Smooth muscle cell (in vitro differentiated cells): ENCODE results near the gene SLCO2B1. TPM values are rescaled to one million over a fixed set of nuclear protein-coding genes. Genes with fewer than 3 reads are reported as not detected.

Experiments used
- DNase-seq: peaks from one replicate; lab custom pipeline; 2025; ENCODE audit not compliant: unreplicated experiment; lab: John Stamatoyannopoulos, UW
- H2AFZ ChIP-seq: fragments of 200-600 bp; sonication (generic); 2 replicates; pipeline ENCODE4 v1.6.0; 2016; ENCODE audit warnings: antibody characterized with exemption, low read depth, mild to moderate bottlenecking
- H3F3A ChIP-seq: fragments of 200-600 bp; sonication (generic); 2 replicates; pipeline ENCODE4 v1.6.0; 2017; ENCODE audit warnings: antibody characterized with exemption, low read depth
- H3K27ac ChIP-seq: fragments of 200-600 bp; sonication (generic); 2 replicates; pipeline ENCODE4 v1.5.1; 2016; ENCODE audit warnings: low read depth, mild to moderate bottlenecking
- H3K27me3 ChIP-seq: fragments of 200-600 bp; sonication (generic); 2 replicates; pipeline ENCODE4 v1.6.1; 2016; ENCODE audit warnings: low read depth, mild to moderate bottlenecking
- H3K36me3 ChIP-seq: fragments of 200-600 bp; sonication (generic); 2 replicates; pipeline ENCODE4 v1.5.1; 2016; ENCODE audit warnings: low read depth
- H3K4me1 ChIP-seq: fragments of 200-600 bp; sonication (generic); 2 replicates; pipeline ENCODE4 v1.5.1; 2016; ENCODE audit warnings: low read depth
- H3K4me2 ChIP-seq: fragments of 200-600 bp; sonication (generic); 2 replicates; pipeline ENCODE4 v1.6.0; 2016; ENCODE audit warnings: mild to moderate bottlenecking
- H3K4me3 ChIP-seq: fragments of 200-600 bp; sonication (generic); 2 replicates; pipeline ENCODE4 v1.5.1; 2016; ENCODE audit warnings: mild to moderate bottlenecking
- H3K79me2 ChIP-seq: fragments of 200-600 bp; sonication (generic); 2 replicates; pipeline ENCODE4 v1.6.0; 2016; ENCODE audit warnings: low read depth, mild to moderate bottlenecking
- H3K9ac ChIP-seq: fragments of 200-600 bp; sonication (generic); 2 replicates; pipeline ENCODE4 v1.6.0; 2016; ENCODE audit warnings: low read depth
- H3K9me3 ChIP-seq: fragments of 200-600 bp; sonication (generic); replicated peaks from 2 replicates; pipeline ENCODE4 v1.5.1; 2016; ENCODE audit warnings: low read depth
- H4K20me1 ChIP-seq: fragments of 200-600 bp; sonication (generic); 2 replicates; pipeline ENCODE4 v1.6.0; 2016; ENCODE audit warnings: low read depth
- WGBS: methylation state at CpG from one replicate; pipeline ENCODE4 v1.1.7; 2016; ENCODE audit warnings: low lambda C conversion rate; 5-methylcytosine and 5-hydroxymethylcytosine counted together
- polyA plus RNA-seq: library from polyadenylated mRNA; unstranded; fragments of >200 nt; fragmentation: Nextera tagmentation; extraction: Ambion mirVana; gene quantifications from 2 replicates; pipeline ENCODE4 v1.2.1, GENCODE V29; 2016
- total RNA-seq: library from RNA; depleted of rRNA; stranded (reverse); fragments of >200 nt; gene quantifications from 2 replicates; pipeline ENCODE4 v1.2.3, GENCODE V29; 2014
- TF ChIP-seq, protein P1 (sequence below): fragments of 200-600 bp; sonication (generic); IDR thresholded peaks from 2 replicates; pipeline ENCODE4 v1.5.1; 2017; ENCODE audit warnings: borderline replicate concordance, mild to moderate bottlenecking, antibody characterized with exemption; ENCODE audit not compliant: insufficient read depth, poor library complexity, severe bottlenecking

The SLCO2B1 gene
- total and polyA plus RNA-seq, 2 experiments from 2014 or later, result 0.30 TPM; not detected in 1

DNA sequence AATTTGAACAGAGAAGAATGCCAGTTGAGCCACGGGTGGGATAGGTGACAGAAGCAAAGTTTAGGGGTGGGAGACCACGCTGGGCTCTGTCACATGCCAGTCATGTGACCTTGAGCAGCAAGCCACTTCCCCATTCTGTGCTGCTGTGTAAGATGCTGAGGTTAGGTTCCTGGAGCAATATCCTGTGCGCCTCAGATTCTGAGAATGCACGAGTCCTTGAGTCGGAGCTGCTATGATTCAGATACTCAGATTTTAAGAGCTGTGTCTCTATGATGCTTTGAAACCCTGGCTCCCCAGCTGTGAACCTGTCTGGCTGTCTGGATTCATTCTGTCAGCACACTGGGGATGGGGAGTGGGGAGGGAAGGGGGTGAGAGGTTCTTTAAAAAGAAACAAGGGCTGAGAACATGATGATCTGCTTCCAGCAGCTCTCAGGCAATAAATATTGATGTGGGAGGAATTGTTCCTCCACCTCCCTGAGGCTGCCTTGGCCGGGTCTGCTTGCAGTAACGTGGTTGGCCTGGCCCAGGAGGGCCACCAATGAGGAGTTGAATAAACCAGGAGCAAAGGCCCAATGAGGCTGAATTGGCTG is 24.0 kb downstream of the SLCO2B1 start:
- H3K9me3 ChIP-seq, result no peaks in the 10 kb centered on the region
- H3K79me2 ChIP-seq, result no peaks in the 10 kb centered on the region
- TF ChIP-seq, protein P1, sequence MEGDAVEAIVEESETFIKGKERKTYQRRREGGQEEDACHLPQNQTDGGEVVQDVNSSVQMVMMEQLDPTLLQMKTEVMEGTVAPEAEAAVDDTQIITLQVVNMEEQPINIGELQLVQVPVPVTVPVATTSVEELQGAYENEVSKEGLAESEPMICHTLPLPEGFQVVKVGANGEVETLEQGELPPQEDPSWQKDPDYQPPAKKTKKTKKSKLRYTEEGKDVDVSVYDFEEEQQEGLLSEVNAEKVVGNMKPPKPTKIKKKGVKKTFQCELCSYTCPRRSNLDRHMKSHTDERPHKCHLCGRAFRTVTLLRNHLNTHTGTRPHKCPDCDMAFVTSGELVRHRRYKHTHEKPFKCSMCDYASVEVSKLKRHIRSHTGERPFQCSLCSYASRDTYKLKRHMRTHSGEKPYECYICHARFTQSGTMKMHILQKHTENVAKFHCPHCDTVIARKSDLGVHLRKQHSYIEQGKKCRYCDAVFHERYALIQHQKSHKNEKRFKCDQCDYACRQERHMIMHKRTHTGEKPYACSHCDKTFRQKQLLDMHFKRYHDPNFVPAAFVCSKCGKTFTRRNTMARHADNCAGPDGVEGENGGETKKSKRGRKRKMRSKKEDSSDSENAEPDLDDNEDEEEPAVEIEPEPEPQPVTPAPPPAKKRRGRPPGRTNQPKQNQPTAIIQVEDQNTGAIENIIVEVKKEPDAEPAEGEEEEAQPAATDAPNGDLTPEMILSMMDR, result no peak
- H4K20me1 ChIP-seq, result no peaks in the 10 kb centered on the region
- no peak overlapping the region for H3K4me3 ChIP-seq
- H3K36me3 ChIP-seq, result no peaks in the 10 kb centered on the region
- H3K4me2 ChIP-seq, result no peak overlapping the region
- H2AFZ ChIP-seq, result no peak overlapping the region
- no peaks in the 10 kb centered on the region for H3K4me1 ChIP-seq
- no peak overlapping the region for H3K9ac ChIP-seq
- H3K27ac ChIP-seq, result no peak overlapping the region
- H3K27me3 ChIP-seq, result no peaks in the 10 kb centered on the region
- H3F3A ChIP-seq, result no peaks in the 10 kb centered on the region
- 44% methylated on average over 7 of the region's 7 CpGs for WGBS
- no peak for DNase-seq

DNA sequence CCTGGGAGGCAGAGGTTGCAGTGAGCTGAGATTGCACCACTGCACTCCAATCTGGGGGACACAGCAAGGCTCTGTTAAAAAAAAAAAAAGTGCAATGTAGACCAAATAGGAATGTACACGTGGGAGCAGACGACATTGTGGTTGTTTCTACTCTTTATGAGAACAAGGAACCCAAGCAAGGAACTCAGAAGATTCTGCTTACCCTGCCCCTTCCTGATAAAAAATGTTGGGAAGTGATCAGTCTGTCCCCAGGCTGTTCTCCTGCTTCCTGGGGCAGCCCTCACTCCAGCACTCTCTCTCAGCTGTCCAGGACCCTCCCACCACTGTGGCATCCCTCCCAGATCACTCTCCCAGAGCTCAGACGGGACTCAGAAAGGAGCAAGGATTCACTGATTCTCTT is 31.8 kb downstream of the SLCO2B1 start:
- Histone ChIP-seq H3K27me3 (no peaks in the 10 kb centered on the region), H3K4me1 (no peaks in the 10 kb centered on the region), H3F3A (no peaks in the 10 kb centered on the region), H3K27ac (no peak overlapping the region), H3K79me2 (no peaks in the 10 kb centered on the region), H3K36me3 (no peaks in the 10 kb centered on the region), H3K9ac (no peak overlapping the region), H3K4me3 (no peak overlapping the region), H4K20me1 (no peaks in the 10 kb centered on the region), H3K4me2 (no peak overlapping the region), H3K9me3 (no peaks in the 10 kb centered on the region), H2AFZ (no peak overlapping the region)
- DNase-seq, result no peak
- TF ChIP-seq, protein P1, result no peak
- 37% methylated on average over 3 of the region's 3 CpGs for WGBS

DNA sequence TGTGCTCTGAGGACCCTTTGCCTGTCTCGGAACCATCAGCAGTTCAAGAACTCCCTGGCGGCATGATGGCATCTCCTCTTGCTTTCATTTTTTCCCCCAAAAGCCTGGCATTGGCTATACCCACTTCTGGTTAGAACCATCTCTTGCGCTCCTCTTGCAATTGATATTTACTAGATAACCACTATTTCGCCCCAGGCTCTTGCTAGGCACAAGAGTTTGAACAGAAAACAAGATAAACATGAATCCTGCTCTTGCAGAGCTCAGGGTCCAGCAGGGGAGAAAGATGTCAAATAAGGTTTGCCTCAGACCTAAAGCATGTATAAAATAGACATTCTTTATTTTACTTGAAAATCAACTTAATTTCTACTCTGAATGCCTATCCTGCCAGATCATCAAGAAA is 33.1 kb downstream of the SLCO2B1 start:
- Histone ChIP-seq H3K9ac (no peak overlapping the region), H3K27me3 (no peaks in the 10 kb centered on the region), H2AFZ (no peak overlapping the region), H3K27ac (no peak overlapping the region), H3K4me1 (no peaks in the 10 kb centered on the region), H3K4me3 (no peak overlapping the region), H3F3A (no peaks in the 10 kb centered on the region), H3K9me3 (no peaks in the 10 kb centered on the region), H3K36me3 (no peaks in the 10 kb centered on the region), H4K20me1 (no peaks in the 10 kb centered on the region), H3K79me2 (no peaks in the 10 kb centered on the region), H3K4me2 (no peak overlapping the region)
- no peak for DNase-seq
- WGBS, result over 99% methylated on average over 4 of the region's 4 CpGs
- TF ChIP-seq, protein P1, result no peak

DNA sequence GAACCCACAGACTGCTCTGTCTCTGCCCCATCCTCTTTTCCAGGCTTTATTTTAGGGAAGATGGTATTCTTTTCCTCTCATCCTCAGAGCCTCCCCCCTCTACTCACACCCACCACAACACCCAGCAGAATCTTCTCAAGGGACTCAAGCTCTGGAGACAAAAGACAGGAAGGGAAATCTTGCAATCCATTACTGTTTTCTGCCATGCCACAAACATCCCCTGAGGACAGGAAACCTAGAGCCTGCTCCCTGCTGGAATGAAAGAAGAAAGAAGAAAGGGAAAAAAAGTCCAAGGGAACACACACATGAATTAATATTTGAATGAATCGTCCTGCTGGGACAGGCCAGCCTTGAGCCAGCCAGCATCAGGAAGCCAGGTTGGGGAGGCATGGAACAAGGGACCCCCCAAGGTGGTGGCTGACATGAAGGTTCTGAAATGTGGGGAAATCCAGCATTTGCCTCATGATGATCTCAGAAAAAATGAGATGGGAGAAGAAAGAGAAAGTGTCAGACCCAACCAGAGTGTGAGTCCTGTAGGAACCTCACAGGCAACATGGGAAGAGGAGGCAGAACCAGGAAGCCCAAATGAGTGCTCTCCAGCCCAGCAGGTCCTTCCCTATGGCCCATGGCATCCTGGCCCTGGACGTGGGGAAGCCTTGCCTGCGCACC is 34.0 kb downstream of the SLCO2B1 start:
- Histone ChIP-seq H3K27me3 (no peaks in the 10 kb centered on the region), H3K36me3 (no peaks in the 10 kb centered on the region), H2AFZ (no peak overlapping the region), H3F3A (no peaks in the 10 kb centered on the region), H3K27ac (no peak overlapping the region), H3K9ac (no peak overlapping the region), H3K4me1 (no peaks in the 10 kb centered on the region), H3K79me2 (no peaks in the 10 kb centered on the region), H3K9me3 (no peaks in the 10 kb centered on the region), H3K4me2 (no peak overlapping the region), H3K4me3 (no peak overlapping the region), H4K20me1 (no peaks in the 10 kb centered on the region)
- no peak for DNase-seq
- WGBS, result 86% methylated on average over 3 of the region's 3 CpGs
- TF ChIP-seq, protein P1, result no peak
